H7 (cell line): ENCODE data around the gene TOR1A. TPM values are rescaled to one million over a fixed set of nuclear protein-coding genes. Genes with fewer than 3 reads are reported as not detected.
"Not testable (repeated sequence)": the region's sequence is repeated elsewhere in the genome, so short reads cannot be mapped to it uniquely, and the experiment has no call there.

ENCODE experiments used
- DNase-seq: peaks from one replicate; pipeline ENCODE4 v3.0.0; 2012
- H3K27me3 ChIP-seq: 2 replicates; pipeline ENCODE4 v1.6.0; 2011; ENCODE audit warnings: mild to moderate bottlenecking, low read length; ENCODE audit not compliant: control insufficient read depth, insufficient read depth
- H3K36me3 ChIP-seq: replicated peaks from 2 replicates; pipeline ENCODE4 v1.5.1; 2011; ENCODE audit warnings: low read length; ENCODE audit not compliant: control insufficient read depth, insufficient read depth
- H3K4me3 ChIP-seq: 2 replicates; pipeline ENCODE4 v1.5.1; 2011; ENCODE audit warnings: low read depth, mild to moderate bottlenecking, control low read depth, low read length, moderate library complexity; ENCODE audit not compliant: insufficient read depth
- total RNA-seq: library from RNA; depleted of rRNA; stranded (reverse); fragments of >200 nt; shearing (Covaris generic); gene quantifications from 2 replicates; pipeline ENCODE4 v1.2.3, GENCODE V29; 2014

The TOR1A gene
- total RNA-seq, 1 experiment from 2014 or later, result 27.1 TPM

GRCh38 chr9:129796029-129796428, 27.9 kb downstream of the TOR1A start:
- DNase-seq, H3K4me3 ChIP-seq, H3K36me3 ChIP-seq, H3K27me3 ChIP-seq: not testable (repeated sequence)

- no peak for DNase-seq
- no peak overlapping the region for H3K4me3 ChIP-seq
- H3K27me3 ChIP-seq, result no peaks in the 10 kb centered on the region
- no peaks in the 10 kb centered on the region for H3K36me3 ChIP-seq
These were observed 29.4 kb downstream of the TOR1A start for GRCh38 chr9:129794549-129794948.

- DNase-seq, result no peak
- H3K36me3 ChIP-seq, result no peaks in the 10 kb centered on the region
These were observed 37.5 kb downstream of the TOR1A start for GRCh38 chr9:129786481-129786880.

GRCh38 chr9:129785866-129786265, 38.1 kb downstream of the TOR1A start:
- H3K36me3 ChIP-seq, result no peaks in the 10 kb centered on the region

More at GRCh38 chr9:129786481-129786880, 37.5 kb downstream of the TOR1A start:
- H3K4me3 ChIP-seq, result no peak overlapping the region
- H3K27me3 ChIP-seq, result no peaks in the 10 kb centered on the region; the same call in 1 of the 2 replicates

GRCh38 chr9:129784970-129785369, 39.0 kb downstream of the TOR1A start:
- not testable (repeated sequence) for H3K4me3 ChIP-seq, H3K27me3 ChIP-seq, H3K36me3 ChIP-seq, DNase-seq

More at GRCh38 chr9:129785866-129786265, 38.1 kb downstream of the TOR1A start:
- Histone ChIP-seq H3K27me3 (no peaks in the 10 kb centered on the region; the same call in 1 of the 2 replicates), H3K4me3 (no peak overlapping the region)
- no peak for DNase-seq

- H3K4me3 ChIP-seq, result no peak overlapping the region
- H3K36me3 ChIP-seq, result no peaks in the 10 kb centered on the region
- H3K27me3 ChIP-seq, result no peaks in the 10 kb centered on the region; the same call in 1 of the 2 replicates
- DNase-seq, result peak; percentile 90
These were observed 40.2 kb downstream of the TOR1A start for GRCh38 chr9:129783516-129784361.

GRCh38 chr9:129781981-129782380, 42.0 kb downstream of the TOR1A start:
- Histone ChIP-seq H3K27me3 (no peaks in the 10 kb centered on the region; the same call in 1 of the 2 replicates), H3K36me3 (no peaks in the 10 kb centered on the region), H3K4me3 (no peak overlapping the region)
- DNase-seq, result no peak

GRCh38 chr9:129781131-129781530, 42.8 kb downstream of the TOR1A start:
- Histone ChIP-seq H3K4me3 (no peak overlapping the region), H3K27me3 (no peaks in the 10 kb centered on the region; the same call in 1 of the 2 replicates), H3K36me3 (no peaks in the 10 kb centered on the region)
- DNase-seq, result no peak

GRCh38 chr9:129779560-129780190, 44.3 kb downstream of the TOR1A start:
- H3K36me3 ChIP-seq, result no peaks in the 10 kb centered on the region
- no peak for DNase-seq
- no peaks in the 10 kb centered on the region for H3K27me3 ChIP-seq
- no peak overlapping the region for H3K4me3 ChIP-seq

- Histone ChIP-seq H3K4me3 (no peak overlapping the region), H3K27me3 (no peaks in the 10 kb centered on the region), H3K36me3 (no peaks in the 10 kb centered on the region)
- DNase-seq, result no peak
These were observed 45.5 kb downstream of the TOR1A start for GRCh38 chr9:129778469-129778868.

- H3K36me3 ChIP-seq, result no peaks in the 10 kb centered on the region
- H3K4me3 ChIP-seq, result no peak overlapping the region
- no peak for DNase-seq
- no peaks in the 10 kb centered on the region for H3K27me3 ChIP-seq
These were observed 46.2 kb downstream of the TOR1A start for GRCh38 chr9:129777769-129778130.

- peak; percentile 67 for DNase-seq
- H3K4me3 ChIP-seq, result no peak overlapping the region
- no peaks in the 10 kb centered on the region for H3K27me3 ChIP-seq
- H3K36me3 ChIP-seq, result no peaks in the 10 kb centered on the region
These were observed 46.8 kb downstream of the TOR1A start for GRCh38 chr9:129776938-129777768.

GRCh38 chr9:129776566-129776937, 47.4 kb downstream of the TOR1A start:
- Histone ChIP-seq H3K36me3 (no peaks in the 10 kb centered on the region), H3K4me3 (no peak overlapping the region), H3K27me3 (no peaks in the 10 kb centered on the region)
- no peak for DNase-seq

- not testable (repeated sequence) for H3K4me3 ChIP-seq, H3K36me3 ChIP-seq, H3K27me3 ChIP-seq, DNase-seq
These were observed 47.8 kb downstream of the TOR1A start for GRCh38 chr9:129776096-129776495.
